ENCODE results near the gene KIT. TPM values are rescaled to one million over a fixed set of nuclear protein-coding genes. Genes with fewer than 3 reads are reported as not detected.

KIT gene
- total RNA-seq, 2 experiments from 2014 or later = 0.05 to 0.36 TPM

GRCh38 chr4:54742636-54743399 lies 85.1 kb downstream of the KIT start:
- CTCF ChIA-PET = no interaction called here

GRCh38 chr4:54743562-54743961 lies 85.8 kb downstream of the KIT start:
- no peak overlapping the region for H3K27ac Mint-ChIP-seq
- Histone ChIP-seq H3K4me1 (ENCODE audit: insufficient read depth, low read length) (no peaks in the 10 kb centered on the region), H3K27me3 (ENCODE audit: control insufficient read depth in 1 of 2, insufficient read depth in 2 of 2, low read length in 2 of 2) (no peaks in the 10 kb centered on the region), H3K4me3 (ENCODE audit: low read length) (no peak overlapping the region), H3K27ac (ENCODE audit: low read depth in 1 of 2, low read length in 2 of 2) (no peak overlapping the region), H3K36me3 (ENCODE audit: insufficient read depth, low read length) (no peaks in the 10 kb centered on the region), H3K9me3 (ENCODE audit: control insufficient read depth in 1 of 2, insufficient read depth in 1 of 2, low read length in 2 of 2) (no peaks in the 10 kb centered on the region)
- TF ChIP-seq CTCF (IDR thresholded peaks at IDR 0.05) = no peak
- H3K36me3 Mint-ChIP-seq (ENCODE audit: low read depth) = no peaks in the 10 kb centered on the region
- intact Hi-C loops (cut with DNase I, micrococcal nuclease) = no loop called here
- peaks cover 5% of the 10 kb centered on the region for H3K9me3 Mint-ChIP-seq
- no peaks in the 10 kb centered on the region for H3K4me1 Mint-ChIP-seq (ENCODE audit: low read depth)
- CTCF ChIA-PET = no interaction called here
- ATAC-seq (ENCODE audit: poor library complexity) (no peak), DNase-seq (no peak)
- no peak overlapping the region for H3K4me3 Mint-ChIP-seq
- no peaks in the 10 kb centered on the region for H3K27me3 Mint-ChIP-seq
- POLR2A ChIA-PET = no interaction called here

More at GRCh38 chr4:54742636-54743399, 85.1 kb downstream of the KIT start:
- no peak overlapping the region for H3K27ac ChIP-seq (ENCODE audit: low read depth in 1 of 2, low read length in 2 of 2)
- ATAC-seq (ENCODE audit: poor library complexity) = no peak
- no peak overlapping the region for H3K27ac Mint-ChIP-seq
- H3K4me3 Mint-ChIP-seq = no peak overlapping the region
- H3K36me3 ChIP-seq (ENCODE audit: insufficient read depth, low read length) = no peaks in the 10 kb centered on the region
- no peaks in the 10 kb centered on the region for H3K9me3 ChIP-seq (ENCODE audit: control insufficient read depth in 1 of 2, insufficient read depth in 1 of 2, low read length in 2 of 2)
- no peaks in the 10 kb centered on the region for H3K4me1 ChIP-seq (ENCODE audit: insufficient read depth, low read length)
- H3K4me3 ChIP-seq (ENCODE audit: low read length) = no peak overlapping the region
- intact Hi-C loops (cut with DNase I, micrococcal nuclease) = no loop called here
- H3K9me3 Mint-ChIP-seq = peaks cover 5% of the 10 kb centered on the region
- H3K36me3 Mint-ChIP-seq (ENCODE audit: low read depth) = no peaks in the 10 kb centered on the region
- POLR2A ChIA-PET = no interaction called here
- no peaks in the 10 kb centered on the region for H3K27me3 Mint-ChIP-seq
- no peaks in the 10 kb centered on the region for H3K27me3 ChIP-seq (ENCODE audit: control insufficient read depth in 1 of 2, insufficient read depth in 2 of 2, low read length in 2 of 2)
- H3K4me1 Mint-ChIP-seq (ENCODE audit: low read depth) = no peaks in the 10 kb centered on the region
- no peak for DNase-seq
- TF ChIP-seq CTCF (IDR thresholded peaks at IDR 0.05) = no peak

- TF ChIP-seq CTCF (IDR thresholded peaks at IDR 0.05) = no peak
- Histone ChIP-seq H3K4me3 (ENCODE audit: low read length) (no peak overlapping the region), H3K27ac (ENCODE audit: low read depth in 1 of 2, low read length in 2 of 2) (no peak overlapping the region), H3K4me1 (ENCODE audit: insufficient read depth, low read length) (no peaks in the 10 kb centered on the region), H3K9me3 (ENCODE audit: control insufficient read depth in 1 of 2, insufficient read depth in 1 of 2, low read length in 2 of 2) (no peaks in the 10 kb centered on the region), H3K36me3 (ENCODE audit: insufficient read depth, low read length) (no peaks in the 10 kb centered on the region), H3K27me3 (ENCODE audit: control insufficient read depth in 1 of 2, insufficient read depth in 2 of 2, low read length in 2 of 2) (no peaks in the 10 kb centered on the region)
- no peaks in the 10 kb centered on the region for H3K27me3 Mint-ChIP-seq
- no peak overlapping the region for H3K27ac Mint-ChIP-seq
- DNase-seq (no peak), ATAC-seq (ENCODE audit: poor library complexity) (no peak)
- no peak overlapping the region for H3K4me3 Mint-ChIP-seq
- CTCF ChIA-PET = no interaction called here
- POLR2A ChIA-PET = no interaction called here
- H3K4me1 Mint-ChIP-seq (ENCODE audit: low read depth) = no peaks in the 10 kb centered on the region
- no peaks in the 10 kb centered on the region for H3K36me3 Mint-ChIP-seq (ENCODE audit: low read depth)
- peaks cover 5% of the 10 kb centered on the region for H3K9me3 Mint-ChIP-seq
- intact Hi-C loops (cut with DNase I, micrococcal nuclease) = no loop called here
These were observed 86.7 kb downstream of the KIT start for GRCh38 chr4:54744487-54744886.
